Left ventricle myocardium inferior (tissue), 1 donor: ENCODE measurements around the gene MPST. TPM values are rescaled to one million over a fixed set of nuclear protein-coding genes. Genes with fewer than 3 reads are reported as not detected.

Experiments
- DNase-seq: peaks from one replicate; pipeline ENCODE4 v3.0.0-alpha.2; 2020
- H3K27ac ChIP-seq: fragments of 200-600 bp; replicated peaks from 2 replicates; pipeline ENCODE4 v1.8.0; 2021
- H3K27me3 ChIP-seq: fragments of 200-600 bp; 2 replicates; pipeline ENCODE4 v1.8.0; 2021; ENCODE audit warnings: low read depth
- H3K36me3 ChIP-seq: fragments of 200-600 bp; 2 replicates; pipeline ENCODE4 v1.8.0; 2021
- H3K4me1 ChIP-seq: fragments of 200-600 bp; 2 replicates; pipeline ENCODE4 v1.8.0; 2021
- H3K4me3 ChIP-seq: fragments of 200-600 bp; 2 replicates; pipeline ENCODE4 v1.8.0; 2021; ENCODE audit warnings: mild to moderate bottlenecking, moderate library complexity
- H3K9me3 ChIP-seq: fragments of 200-600 bp; replicated peaks from 2 replicates; pipeline ENCODE4 v1.8.0; 2021
- intact Hi-C: fragments of 100-400 bp; cut with micrococcal nuclease; formaldehyde crosslinking; loops from one replicate; pipeline ENCODE4 v1.11.0; 2022
- total RNA-seq: library from RNA; stranded (reverse); fragmentation: NEBNext Ultra II Directional; extraction: Animal tissue kit (Norgen Biotek cat#: 25700); gene quantifications from one replicate; pipeline ENCODE4 v1.2.1, GENCODE V29; 2021
- TF ChIP-seq, protein P1 (sequence below): fragments of 200-600 bp; IDR thresholded peaks from 2 replicates; pipeline ENCODE4 v1.8.0; 2021; ENCODE audit warnings: antibody characterized with exemption, mild to moderate bottlenecking, borderline replicate concordance
- donor health status: DM: no; HTN: yes; CAD: no; lungs with severe emphysema.

MPST gene
- total RNA-seq, 1 donor from 2014 or later: 58.3 TPM

DNA sequence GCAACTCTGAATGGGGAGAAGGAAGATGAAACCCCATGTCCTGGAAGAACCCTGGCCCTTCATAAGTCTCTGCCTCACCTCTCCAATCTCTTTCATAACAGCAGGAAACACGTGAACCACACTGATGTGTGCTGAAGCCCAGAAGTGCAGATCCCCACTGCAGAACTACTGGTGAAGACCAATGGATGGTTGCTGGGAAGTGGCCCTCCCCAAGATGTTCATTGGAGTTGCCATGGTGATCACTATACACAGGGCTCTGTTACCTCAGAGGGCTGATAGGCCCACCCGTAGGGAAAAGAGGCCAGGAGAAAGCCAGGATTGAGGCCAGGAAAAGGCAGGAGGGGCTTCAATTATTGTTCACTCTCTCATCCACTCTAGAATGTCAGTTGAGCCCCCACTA lies 11.9 kb upstream of the MPST start:
- Histone ChIP-seq H3K36me3 (no peaks in the 10 kb centered on the region), H3K9me3 (no peaks in the 10 kb centered on the region), H3K27ac (no peak overlapping the region), H3K4me3 (no peak overlapping the region), H3K4me1 (peaks cover 41% of the 10 kb centered on the region), H3K27me3 (no peaks in the 10 kb centered on the region)
- TF ChIP-seq, protein P1, sequence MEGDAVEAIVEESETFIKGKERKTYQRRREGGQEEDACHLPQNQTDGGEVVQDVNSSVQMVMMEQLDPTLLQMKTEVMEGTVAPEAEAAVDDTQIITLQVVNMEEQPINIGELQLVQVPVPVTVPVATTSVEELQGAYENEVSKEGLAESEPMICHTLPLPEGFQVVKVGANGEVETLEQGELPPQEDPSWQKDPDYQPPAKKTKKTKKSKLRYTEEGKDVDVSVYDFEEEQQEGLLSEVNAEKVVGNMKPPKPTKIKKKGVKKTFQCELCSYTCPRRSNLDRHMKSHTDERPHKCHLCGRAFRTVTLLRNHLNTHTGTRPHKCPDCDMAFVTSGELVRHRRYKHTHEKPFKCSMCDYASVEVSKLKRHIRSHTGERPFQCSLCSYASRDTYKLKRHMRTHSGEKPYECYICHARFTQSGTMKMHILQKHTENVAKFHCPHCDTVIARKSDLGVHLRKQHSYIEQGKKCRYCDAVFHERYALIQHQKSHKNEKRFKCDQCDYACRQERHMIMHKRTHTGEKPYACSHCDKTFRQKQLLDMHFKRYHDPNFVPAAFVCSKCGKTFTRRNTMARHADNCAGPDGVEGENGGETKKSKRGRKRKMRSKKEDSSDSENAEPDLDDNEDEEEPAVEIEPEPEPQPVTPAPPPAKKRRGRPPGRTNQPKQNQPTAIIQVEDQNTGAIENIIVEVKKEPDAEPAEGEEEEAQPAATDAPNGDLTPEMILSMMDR: no peak
- no peak for DNase-seq
- intact Hi-C loops: no loop called here

DNA sequence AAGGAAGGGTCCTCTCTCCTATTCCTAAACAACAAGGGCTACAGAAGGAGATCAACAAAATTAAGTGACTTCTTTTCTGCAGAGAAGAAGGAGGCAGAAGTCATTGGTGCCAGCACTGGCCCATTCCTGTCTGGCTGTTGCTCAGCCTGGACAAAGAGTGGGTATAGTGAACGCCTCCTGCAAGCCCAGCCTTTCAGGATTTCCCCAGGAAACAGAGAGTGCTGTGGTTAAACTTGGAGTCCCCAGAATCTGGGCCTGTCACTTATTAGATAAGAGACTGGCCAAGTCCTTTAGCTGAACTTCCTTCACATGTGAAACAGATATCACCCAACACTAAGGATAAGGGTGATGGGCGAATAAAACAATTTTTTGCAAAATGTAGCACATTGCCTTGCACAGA lies 11.2 kb upstream of the MPST start:
- intact Hi-C loops: no loop called here
- Histone ChIP-seq H3K9me3 (no peaks in the 10 kb centered on the region), H3K27ac (peak overlapping the region; percentile 24), H3K4me1 (peaks cover 47% of the 10 kb centered on the region), H3K4me3 (no peak overlapping the region), H3K36me3 (no peaks in the 10 kb centered on the region), H3K27me3 (no peaks in the 10 kb centered on the region)
- TF ChIP-seq, protein P1: no peak
- no peak for DNase-seq

DNA sequence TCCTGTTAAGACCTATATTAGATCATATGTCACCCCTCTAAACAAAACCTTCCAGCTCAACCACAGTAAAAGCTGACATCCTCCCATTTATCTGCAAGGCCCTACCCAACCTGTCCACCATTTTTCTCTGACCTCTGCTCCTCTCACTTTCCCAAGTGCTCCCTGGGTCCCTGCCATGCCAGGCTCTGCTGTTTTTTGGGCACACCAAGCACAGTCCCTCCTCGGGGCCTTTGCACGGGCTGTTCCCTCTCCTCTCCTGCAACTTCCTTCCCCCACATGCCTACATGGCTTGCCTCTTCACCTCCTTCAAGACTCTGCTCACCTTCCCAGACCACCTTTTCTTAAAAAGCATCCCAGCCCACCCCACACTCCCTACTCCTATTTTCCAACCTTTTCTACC lies 10.1 kb upstream of the MPST start:
- Histone ChIP-seq H3K4me3 (no peak overlapping the region), H3K4me1 (peaks cover 51% of the 10 kb centered on the region), H3K27me3 (no peaks in the 10 kb centered on the region), H3K9me3 (no peaks in the 10 kb centered on the region), H3K27ac (no peak overlapping the region), H3K36me3 (no peaks in the 10 kb centered on the region)
- DNase-seq: no peak
- TF ChIP-seq, protein P1: no peak
- intact Hi-C loops: no loop called here

DNA sequence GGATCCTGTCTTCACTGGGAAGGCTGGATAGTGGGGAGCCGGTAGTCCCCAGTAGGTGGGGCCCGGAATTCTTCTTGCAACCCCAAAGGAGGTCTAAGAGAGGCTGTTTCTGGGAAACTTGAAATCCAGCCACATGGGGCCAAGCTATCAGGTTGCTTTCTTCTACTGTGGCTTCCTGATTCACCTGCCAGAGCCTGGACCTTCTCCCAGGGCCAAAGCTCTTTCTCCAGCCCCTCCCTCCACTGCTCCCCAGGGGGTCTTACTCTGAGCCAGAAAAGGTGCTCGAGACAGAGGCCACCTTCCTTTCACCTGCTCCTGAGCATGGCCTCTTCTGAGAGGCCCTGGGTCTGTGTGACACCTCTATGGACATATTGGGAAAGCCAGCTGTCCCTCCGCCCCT lies 9.4 kb upstream of the MPST start:
- no peaks in the 10 kb centered on the region for H3K9me3 ChIP-seq
- H3K27me3 ChIP-seq: no peaks in the 10 kb centered on the region
- no peak overlapping the region for H3K4me3 ChIP-seq
- H3K4me1 ChIP-seq: peaks cover 58% of the 10 kb centered on the region
- H3K27ac ChIP-seq: no peak overlapping the region
- no peak for DNase-seq
- intact Hi-C loops: no loop called here
- TF ChIP-seq, protein P1: no peak
- no peaks in the 10 kb centered on the region for H3K36me3 ChIP-seq

DNA sequence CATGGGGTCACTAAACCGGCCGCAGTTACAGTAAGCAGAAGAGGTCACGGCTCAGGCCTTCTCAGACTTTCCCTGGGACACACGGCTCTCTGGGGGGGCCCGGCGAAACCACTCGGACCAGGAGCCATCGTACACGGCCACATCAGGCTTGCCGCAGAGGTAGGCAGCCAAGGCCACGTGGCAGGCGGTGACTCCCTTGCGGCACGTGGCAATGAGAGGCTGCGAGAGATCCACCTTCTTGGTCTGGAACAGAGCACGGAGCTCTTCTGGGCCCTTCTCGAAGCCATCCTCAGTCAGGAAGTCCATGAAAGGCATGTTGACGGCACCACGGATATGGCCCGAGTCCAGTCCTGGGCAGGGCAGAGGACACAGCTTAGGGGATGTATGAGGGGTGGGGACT lies 8.6 kb upstream of the MPST start:
- no peak overlapping the region for H3K27ac ChIP-seq
- H3K4me3 ChIP-seq: no peak overlapping the region
- TF ChIP-seq, protein P1: no peak
- H3K9me3 ChIP-seq: no peaks in the 10 kb centered on the region
- no peaks in the 10 kb centered on the region for H3K27me3 ChIP-seq
- H3K4me1 ChIP-seq: peaks cover 63% of the 10 kb centered on the region
- intact Hi-C loops: no loop called here
- no peak for DNase-seq
- no peaks in the 10 kb centered on the region for H3K36me3 ChIP-seq

DNA sequence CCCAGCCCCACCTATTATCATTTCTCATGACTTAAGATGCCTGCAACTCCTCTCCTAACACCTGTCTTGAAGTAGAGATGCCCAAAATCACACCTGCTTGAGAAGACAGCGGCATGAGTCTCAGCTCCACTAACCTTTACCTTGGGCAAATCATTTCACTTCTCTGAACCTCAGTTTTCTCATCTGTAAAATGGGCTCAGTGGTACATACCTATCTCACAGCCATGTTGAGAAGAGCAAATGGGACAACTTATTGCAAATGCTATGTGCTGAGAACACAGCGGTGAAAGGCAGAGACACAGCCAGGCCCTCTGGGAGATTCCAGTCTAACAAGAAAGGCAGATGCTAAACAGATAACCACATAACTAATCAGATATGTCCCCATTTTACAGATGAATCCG lies 8.1 kb upstream of the MPST start:
- TF ChIP-seq, protein P1: no peak
- Histone ChIP-seq H3K27me3 (no peaks in the 10 kb centered on the region), H3K27ac (peak overlapping the region; percentile 71)

More for the DNA sequence above, 8.1 kb upstream of the MPST start:
- Histone ChIP-seq H3K4me3 (no peak overlapping the region), H3K9me3 (no peaks in the 10 kb centered on the region), H3K36me3 (peaks cover 2% of the 10 kb centered on the region), H3K4me1 (peaks cover 68% of the 10 kb centered on the region)
- DNase-seq: no peak
- intact Hi-C loops: no loop called here
